TTC549 (cell line): Measurements from ENCODE around the gene COX14.
"Not testable (repeated sequence)": the region's sequence is repeated elsewhere in the genome, so short reads cannot be mapped to it uniquely, and the experiment has no call there.

Source experiments
- FAIRE-seq: peaks from 2 replicates; lab custom pipeline; 2012; peaks lifted over from hg19 to GRCh38; lab: Jason Lieb, UNC

Gene COX14

GRCh38 chr12:50111693-50112455 is at the start of gene COX14:
Gene COX14, plus strand, starts transcription at chr12:50112236. Its CDS starts 7,808 bp downstream, at chr12:50120044.
- FAIRE-seq, result peak; percentile 97

GRCh38 chr12:50062728-50063460 is 49.1 kb upstream of the COX14 start:
- no peak for FAIRE-seq

GRCh38 chr12:50065726-50066310 is 46.2 kb upstream of the COX14 start:
- no peak for FAIRE-seq

GRCh38 chr12:50066402-50066801 is 45.6 kb upstream of the COX14 start:
- no peak for FAIRE-seq

GRCh38 chr12:50069069-50069468 is 43.0 kb upstream of the COX14 start:
- no peak for FAIRE-seq

- no peak for FAIRE-seq
Observed at GRCh38 chr12:50069539-50069938, 42.5 kb upstream of the COX14 start.

- no peak for FAIRE-seq
Observed at GRCh38 chr12:50070314-50071060, 41.5 kb upstream of the COX14 start.

GRCh38 chr12:50072198-50072907 is 39.7 kb upstream of the COX14 start:
- FAIRE-seq, result no peak

GRCh38 chr12:50073206-50073605 is 38.8 kb upstream of the COX14 start:
- no peak for FAIRE-seq

GRCh38 chr12:50073712-50074111 is 38.3 kb upstream of the COX14 start:
- no peak for FAIRE-seq

- no peak for FAIRE-seq
Observed at GRCh38 chr12:50074936-50075807, 36.9 kb upstream of the COX14 start.

- no peak for FAIRE-seq
Observed at GRCh38 chr12:50075808-50076170, 36.2 kb upstream of the COX14 start.

- FAIRE-seq, result no peak
Observed at GRCh38 chr12:50077099-50077498, 34.9 kb upstream of the COX14 start.

- no peak for FAIRE-seq
Observed at GRCh38 chr12:50078281-50078680, 33.8 kb upstream of the COX14 start.

- FAIRE-seq, result no peak
Observed at GRCh38 chr12:50079771-50080170, 32.3 kb upstream of the COX14 start.

GRCh38 chr12:50081096-50081808 is 30.8 kb upstream of the COX14 start:
- FAIRE-seq, result no peak

- no peak for FAIRE-seq
Observed at GRCh38 chr12:50082644-50083043, 29.4 kb upstream of the COX14 start.

GRCh38 chr12:50083301-50083700 is 28.7 kb upstream of the COX14 start:
- no peak for FAIRE-seq

- FAIRE-seq, result not testable (repeated sequence)
Observed at GRCh38 chr12:50084409-50084774, 27.6 kb upstream of the COX14 start.
